SK-N-SH treated with all-trans-retinoic acid at 6 μM for 48 hours (cell line): Measurements from ENCODE around the gene RAD51B.

Source experiments
- ARNTL ChIP-seq: fragments of 450-650 bp; formaldehyde crosslinking; IDR thresholded peaks from 2 replicates; pipeline ENCODE4 v1.5.0; 2020; ENCODE audit warnings: low read depth, mild to moderate bottlenecking, moderate library complexity, borderline replicate concordance
- CSDC2 ChIP-seq: fragments of 250-450 bp; sonication (Bioruptor Pico); IDR thresholded peaks from 2 replicates; pipeline ENCODE4 v1.5.0; 2020; ENCODE audit warnings: mild to moderate bottlenecking, moderate library complexity
- ESRRG ChIP-seq: fragments of 250-450 bp; sonication (Bioruptor Pico); IDR thresholded peaks from 2 replicates; pipeline ENCODE4 v1.6.1; 2021; ENCODE audit warnings: mild to moderate bottlenecking
- RARB ChIP-seq: fragments of 250-450 bp; sonication (Bioruptor Pico); IDR thresholded peaks from 2 replicates; pipeline ENCODE4 v1.8.0; 2021; ENCODE audit warnings: mild to moderate bottlenecking, moderate library complexity
- ZC3H10 ChIP-seq: fragments of 250-450 bp; sonication (Bioruptor Pico); IDR thresholded peaks from 2 replicates; pipeline ENCODE4 v1.5.1; 2021; ENCODE audit warnings: mild to moderate bottlenecking, moderate library complexity
- ZNF70 ChIP-seq: fragments of 450-650 bp; formaldehyde crosslinking; IDR thresholded peaks from 2 replicates; pipeline ENCODE4 v1.5.0; 2020; ENCODE audit warnings: mild to moderate bottlenecking, moderate library complexity
- TF ChIP-seq, protein P1 (sequence below): fragments of 250-450 bp; sonication (Bioruptor Pico); IDR thresholded peaks from 2 replicates; pipeline ENCODE4 v1.8.0; 2020; ENCODE audit warnings: mild to moderate bottlenecking, moderate library complexity, borderline replicate concordance

- TF ChIP-seq ZC3H10 (CRISPR knock-in tag) (no peak), ARNTL (CRISPR knock-in tag) (no peak), RARB (CRISPR knock-in tag) (no peak), ZNF70 (CRISPR knock-in tag) (no peak), ESRRG (CRISPR knock-in tag) (no peak), CSDC2 (no peak)
- TF ChIP-seq, protein P1, sequence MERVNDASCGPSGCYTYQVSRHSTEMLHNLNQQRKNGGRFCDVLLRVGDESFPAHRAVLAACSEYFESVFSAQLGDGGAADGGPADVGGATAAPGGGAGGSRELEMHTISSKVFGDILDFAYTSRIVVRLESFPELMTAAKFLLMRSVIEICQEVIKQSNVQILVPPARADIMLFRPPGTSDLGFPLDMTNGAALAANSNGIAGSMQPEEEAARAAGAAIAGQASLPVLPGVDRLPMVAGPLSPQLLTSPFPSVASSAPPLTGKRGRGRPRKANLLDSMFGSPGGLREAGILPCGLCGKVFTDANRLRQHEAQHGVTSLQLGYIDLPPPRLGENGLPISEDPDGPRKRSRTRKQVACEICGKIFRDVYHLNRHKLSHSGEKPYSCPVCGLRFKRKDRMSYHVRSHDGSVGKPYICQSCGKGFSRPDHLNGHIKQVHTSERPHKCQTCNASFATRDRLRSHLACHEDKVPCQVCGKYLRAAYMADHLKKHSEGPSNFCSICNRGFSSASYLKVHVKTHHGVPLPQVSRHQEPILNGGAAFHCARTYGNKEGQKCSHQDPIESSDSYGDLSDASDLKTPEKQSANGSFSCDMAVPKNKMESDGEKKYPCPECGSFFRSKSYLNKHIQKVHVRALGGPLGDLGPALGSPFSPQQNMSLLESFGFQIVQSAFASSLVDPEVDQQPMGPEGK = no peak
Observed at GRCh38 chr14:68622856-68623255, 803.3 kb downstream of the RAD51B start.
